HG02571 (cell line): ENCODE results near the gene NOL3.
"Not testable (repeated sequence)": the region's sequence is repeated elsewhere in the genome, so short reads cannot be mapped to it uniquely, and the experiment has no call there.

Experiments used
- ATAC-seq: cut with Tn5 transposase; IDR thresholded peaks from one replicate; pipeline ENCODE4 v1.9.1; 2021; ENCODE audit warnings: mild to moderate bottlenecking, moderate library complexity; ENCODE audit not compliant: unreplicated experiment

NOL3 gene

DNA sequence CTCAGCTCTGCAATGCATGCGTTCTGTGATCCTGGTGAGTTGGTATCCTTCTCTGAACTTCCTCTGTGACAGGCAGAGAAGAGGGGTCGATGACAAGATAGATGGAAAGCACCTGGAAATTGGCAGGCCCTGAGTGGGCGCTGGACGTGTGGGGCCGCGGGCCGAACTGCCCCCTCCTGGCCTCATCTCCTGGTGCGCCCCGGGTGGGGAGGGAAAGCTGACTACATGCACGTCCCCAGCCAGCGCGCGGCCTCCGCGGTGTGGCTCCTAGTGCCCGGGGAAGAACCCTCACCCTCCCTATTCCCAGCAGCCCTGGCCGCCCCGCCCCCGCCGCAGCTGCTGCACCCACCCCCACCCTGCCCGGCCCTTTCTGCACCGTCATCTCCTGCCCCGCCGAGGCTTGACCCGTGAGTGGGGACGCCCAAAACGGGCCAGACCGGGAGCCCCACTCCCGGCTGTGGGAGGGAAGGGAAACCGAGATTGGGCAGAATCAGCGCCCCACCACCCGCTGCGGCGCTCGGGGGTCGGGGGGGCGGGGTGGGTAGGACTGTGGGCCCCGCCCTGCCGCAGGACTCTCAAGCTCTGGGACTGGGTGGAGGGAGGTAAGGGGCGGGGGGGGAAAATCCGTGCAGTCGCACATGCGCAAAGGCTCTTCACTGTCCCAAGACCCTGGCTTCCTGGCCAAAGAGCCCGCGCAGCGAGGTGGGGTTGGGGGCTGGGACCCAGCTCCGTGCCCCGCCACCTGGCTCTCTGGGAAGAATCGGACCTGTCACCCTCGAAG, at the start of gene NOL3:
NOL3 (plus strand) TSS at position 371 of the 781 bp plus-strand sequence.
- peak; percentile 46 for ATAC-seq

DNA sequence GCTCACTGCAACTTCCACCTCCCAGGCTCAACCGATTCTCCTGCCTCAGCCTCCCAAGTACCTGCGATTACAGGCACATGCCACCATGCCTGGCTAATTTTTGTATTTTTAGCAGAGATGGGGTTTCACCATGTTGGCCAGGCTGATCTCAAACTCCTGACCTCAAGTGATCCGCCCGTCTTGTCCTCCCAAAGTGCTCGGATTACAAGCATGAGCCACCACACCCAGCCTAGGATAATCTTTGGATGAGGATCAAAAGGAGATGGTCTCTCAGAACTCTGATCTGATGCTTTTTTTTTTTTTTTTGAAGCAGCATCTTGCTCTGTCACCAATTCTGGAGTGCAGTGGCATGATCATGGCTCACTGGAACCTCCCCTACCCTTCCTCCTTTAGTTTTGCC, 47.5 kb upstream of the NOL3 start:
- ATAC-seq = not testable (repeated sequence)

- ATAC-seq = no peak
Measured at GRCh38 chr16:67128417-67128816, 41.9 kb upstream of the NOL3 start.

DNA sequence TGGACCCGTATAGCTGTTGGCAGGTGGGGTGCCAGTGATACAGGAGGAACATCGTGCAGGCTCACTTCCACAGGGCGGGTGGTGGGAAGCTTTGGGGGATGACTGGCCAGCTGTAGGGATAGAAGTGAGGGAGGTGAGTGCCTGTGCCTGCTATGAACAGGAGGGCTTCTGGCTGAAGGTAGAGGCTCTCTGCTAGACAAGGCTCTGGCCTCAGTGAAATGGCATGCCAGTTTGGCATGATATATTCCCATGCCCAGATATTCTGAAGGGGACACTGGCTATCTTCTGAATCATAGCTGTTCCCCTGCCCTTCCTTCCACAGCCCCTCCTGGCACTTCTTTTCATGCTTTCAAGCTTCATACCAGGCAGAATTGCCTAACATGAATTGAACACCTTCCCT, 41.5 kb upstream of the NOL3 start:
- no peak for ATAC-seq

GRCh38 chr16:67129422-67129821, 40.9 kb upstream of the NOL3 start:
- ATAC-seq = no peak

DNA sequence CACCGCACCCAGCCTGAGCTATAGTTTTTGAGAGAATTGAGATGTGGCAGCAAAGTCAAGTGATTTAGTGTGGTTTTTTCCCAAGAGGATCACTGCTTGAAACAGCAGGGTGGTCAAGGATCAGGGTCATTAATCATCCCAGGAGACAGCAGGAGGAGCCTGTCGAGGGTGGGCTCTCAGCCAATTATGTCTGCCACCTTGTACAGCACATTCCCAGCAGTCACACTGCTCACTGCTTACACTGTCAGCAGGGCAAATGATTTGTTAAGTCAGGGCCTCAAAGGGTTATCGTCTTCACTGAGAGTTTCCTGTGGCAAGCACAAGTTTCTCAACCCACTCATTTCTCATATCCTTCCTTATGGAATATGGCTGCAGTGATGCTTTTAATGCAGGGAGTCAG, 32.7 kb upstream of the NOL3 start:
- no peak for ATAC-seq

DNA sequence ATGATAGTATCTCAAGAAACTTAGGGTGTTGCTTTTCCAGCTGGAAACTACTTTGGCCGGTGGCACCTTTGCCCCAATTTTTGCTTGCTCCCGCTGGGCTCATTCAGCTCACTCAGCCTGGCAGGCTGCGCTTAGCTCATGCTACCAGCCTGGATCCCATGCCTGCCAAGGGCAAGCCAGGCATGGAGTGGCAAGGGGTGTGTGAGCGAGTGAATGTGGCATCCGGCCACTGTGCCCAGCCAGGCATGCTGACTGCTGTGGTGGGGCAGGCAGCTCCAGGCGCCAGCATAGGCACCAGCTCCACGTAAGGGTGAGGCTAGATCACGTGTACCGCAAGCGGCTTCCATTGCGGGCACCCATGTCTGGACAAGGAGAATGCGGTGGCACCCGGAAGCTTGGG, 28.9 kb upstream of the NOL3 start:
- no peak for ATAC-seq

GRCh38 chr16:67142342-67142741, 28.0 kb upstream of the NOL3 start:
- no peak for ATAC-seq

DNA sequence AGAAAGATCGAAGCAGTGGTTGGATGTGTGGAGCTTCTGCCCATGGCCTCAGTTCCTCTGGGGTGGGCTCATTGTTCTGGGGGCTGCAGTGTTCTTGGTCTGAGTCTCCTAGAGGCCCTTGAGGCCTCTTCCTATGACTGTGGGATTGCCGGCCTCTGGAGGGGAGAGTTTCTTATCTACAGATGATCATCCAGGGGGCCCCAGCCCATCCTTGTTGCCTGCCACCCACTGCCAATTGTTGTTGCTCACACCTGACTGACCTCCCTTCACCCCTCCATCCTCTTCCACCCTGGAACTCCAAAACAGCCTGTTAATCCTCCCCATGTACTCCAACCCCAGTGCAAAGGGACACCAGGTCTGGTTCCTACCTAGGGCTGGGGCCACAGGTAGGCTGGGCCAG, 25.4 kb upstream of the NOL3 start:
- ATAC-seq = no peak

DNA sequence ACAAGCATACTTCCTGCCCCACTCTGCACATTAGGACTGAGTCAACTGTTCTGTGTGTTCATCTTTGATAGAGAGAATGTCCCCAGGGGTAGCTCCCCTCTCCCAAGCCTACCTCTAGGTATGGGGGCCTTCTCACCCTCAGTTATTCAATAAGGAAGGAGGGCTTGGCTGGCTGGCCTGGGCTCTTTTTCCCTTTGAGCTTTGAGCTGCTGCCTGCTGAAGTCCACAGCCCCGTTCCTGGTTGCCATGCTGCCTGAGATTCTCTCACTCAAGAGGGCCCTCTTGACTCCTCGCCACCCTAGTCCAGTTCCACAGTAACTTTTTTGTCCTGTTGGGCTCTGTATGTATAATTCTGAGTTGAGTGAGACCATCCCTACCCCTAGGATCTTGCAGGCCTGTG, 24.6 kb upstream of the NOL3 start:
- no peak for ATAC-seq

DNA sequence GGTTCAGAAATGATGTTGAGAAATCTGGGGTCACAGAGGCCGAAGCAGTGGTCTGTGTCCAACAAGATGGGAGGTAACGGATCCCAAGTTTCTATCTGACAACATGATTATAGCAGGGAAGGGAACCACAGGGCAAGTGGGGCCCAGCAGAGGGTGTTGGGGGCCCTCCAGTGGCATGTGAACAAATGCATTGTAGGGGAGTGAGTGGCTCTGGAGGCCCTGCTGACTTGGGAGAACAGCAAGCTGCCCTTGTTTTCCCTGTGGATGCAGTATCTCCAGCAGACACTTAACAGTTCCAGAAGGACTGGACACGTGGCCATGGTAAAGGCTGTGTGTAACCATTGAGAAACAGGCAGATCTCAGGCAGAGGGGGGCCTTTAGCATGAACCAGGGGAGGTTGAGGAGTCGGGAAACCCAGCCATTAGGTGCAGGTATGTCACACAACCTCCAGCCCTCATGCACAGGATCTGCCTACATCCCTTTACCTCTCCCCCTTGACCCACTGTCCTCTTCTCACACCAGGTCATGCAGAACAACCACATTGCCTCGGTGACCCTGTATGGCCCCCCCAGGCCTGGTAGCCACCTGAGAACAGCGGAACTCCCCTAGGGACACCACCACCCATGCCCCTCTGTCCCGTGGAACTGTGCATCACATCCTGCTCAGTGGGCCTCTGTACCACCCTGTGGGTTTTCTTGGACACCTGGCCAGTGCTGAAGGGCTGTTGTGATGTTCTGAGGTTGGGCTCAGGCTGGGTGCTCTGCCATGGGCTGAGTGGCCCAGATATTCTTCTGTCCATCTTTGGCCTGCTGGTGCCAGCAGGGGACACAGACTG, 23.6 kb upstream of the NOL3 start:
- no peak for ATAC-seq

- ATAC-seq = no peak
Measured at GRCh38 chr16:67147437-67148140, 22.7 kb upstream of the NOL3 start.

GRCh38 chr16:67148221-67148620, 22.1 kb upstream of the NOL3 start:
- no peak for ATAC-seq

GRCh38 chr16:67148656-67149275, 21.6 kb upstream of the NOL3 start:
- ATAC-seq = no peak

DNA sequence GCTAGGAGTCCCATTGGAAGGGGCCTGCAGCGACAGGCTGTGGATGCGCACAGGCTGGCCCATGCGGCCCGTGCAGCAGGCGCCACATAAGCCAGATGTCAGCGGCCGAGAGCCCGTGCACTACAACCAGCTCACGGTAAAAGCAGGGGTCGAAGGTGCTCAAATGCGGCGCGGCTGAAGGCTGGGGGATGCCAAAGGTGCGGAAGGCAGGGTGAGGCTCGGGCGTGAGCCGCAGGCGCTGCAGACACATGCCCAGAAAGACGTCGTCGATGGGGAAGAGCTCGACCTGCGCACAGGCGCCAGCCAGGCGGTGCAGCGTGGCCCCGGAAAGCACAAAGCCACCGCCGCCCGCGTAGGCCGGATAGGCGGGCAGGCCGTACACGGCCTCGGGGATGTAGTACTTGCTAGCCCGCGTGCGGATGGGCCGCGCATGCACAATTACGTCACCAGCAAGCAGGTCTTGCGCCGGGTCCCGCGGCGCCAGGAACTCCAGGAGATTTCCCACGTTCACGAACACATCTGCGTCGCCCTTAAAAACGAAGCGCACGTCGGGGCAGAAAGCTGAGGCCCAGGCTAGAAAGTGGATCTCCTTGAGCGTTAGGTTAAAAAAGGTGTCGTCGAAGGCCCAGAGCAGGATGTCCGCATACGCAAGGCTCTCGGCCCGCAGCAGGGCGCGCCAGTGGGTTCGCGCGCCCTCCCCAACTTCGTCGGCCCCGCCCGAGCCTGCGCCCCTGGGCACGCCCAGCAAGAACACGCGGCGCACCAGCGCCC, 20.9 kb upstream of the NOL3 start:
- ATAC-seq = no peak

DNA sequence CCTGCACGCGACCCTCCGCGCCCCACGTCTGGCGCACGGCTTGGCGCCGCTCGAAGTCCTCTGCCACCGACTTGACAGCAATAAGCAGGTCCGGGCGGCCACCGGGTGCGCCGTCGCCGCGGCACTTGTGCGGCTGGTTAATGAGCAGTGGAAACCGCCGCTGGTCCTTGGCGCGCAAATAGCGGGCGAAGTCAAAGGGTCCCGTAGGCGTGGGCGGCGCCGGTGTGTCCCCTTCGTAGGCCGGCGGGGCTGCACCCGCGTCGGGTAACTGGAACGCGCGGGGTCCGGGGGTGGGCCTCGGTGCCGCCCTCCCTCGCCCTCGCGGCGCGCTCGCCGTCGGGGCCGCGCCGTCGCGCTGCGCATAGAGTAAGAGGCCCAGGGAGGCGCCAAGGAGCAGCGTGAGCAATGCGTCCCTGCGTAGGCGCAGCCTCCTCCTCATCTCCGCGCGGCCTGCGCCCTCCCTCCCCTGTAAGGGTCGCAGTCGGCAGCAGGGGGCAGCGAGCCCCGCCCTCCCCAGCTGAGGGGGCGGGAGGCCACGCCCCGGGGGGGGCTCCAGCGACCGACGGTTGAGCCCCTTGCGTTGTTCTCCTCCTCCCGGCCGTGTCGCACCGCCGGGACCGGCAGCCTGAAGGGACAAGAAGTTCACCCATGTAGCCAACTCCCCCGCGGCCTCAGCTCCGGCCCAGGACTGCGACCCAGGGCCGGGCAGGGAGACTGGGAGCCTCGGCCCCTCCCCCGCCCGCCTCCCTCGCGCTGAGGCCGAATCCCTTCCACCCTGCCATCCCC, 20.1 kb upstream of the NOL3 start:
- peak; percentile 49 for ATAC-seq

- peak; percentile 53 for ATAC-seq
Measured at GRCh38 chr16:67150833-67151396, 19.4 kb upstream of the NOL3 start, which contains the start of gene B3GNT9. Gene B3GNT9 (minus strand): TSS chr16:67150998. CDS start chr16:67150485, 513 bp downstream.

DNA sequence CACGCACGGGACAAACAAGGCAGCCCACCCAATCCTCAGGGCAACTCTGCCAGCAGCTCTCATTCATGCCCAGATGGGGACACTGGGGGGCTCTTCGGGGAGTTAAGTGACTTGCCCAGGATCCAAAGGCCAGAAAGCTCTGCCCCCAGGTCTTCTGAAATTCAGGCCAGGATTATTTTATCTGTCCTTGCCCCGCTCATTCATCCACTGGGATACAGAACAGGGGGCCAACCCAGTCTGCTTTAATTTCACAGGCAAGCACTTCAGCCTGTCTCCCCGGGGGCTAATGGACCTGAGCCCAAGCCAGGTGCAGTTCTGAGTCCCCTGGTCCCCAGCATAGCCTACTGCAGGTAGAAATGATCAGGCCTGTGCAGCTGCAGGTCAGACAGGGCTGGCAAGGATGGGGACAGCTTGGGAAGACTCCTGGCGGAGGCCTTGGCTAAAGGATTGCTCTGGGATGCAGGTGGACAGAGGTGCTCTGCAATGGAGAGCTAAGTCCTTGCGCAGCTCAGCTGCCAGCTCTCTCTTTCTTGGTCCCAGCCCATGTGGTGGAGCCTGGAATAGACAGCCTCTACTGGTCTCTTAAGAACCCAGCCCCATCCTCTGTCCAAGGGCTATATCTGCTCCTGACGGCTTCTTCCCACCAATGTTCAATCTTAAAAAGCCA, 18.8 kb upstream of the NOL3 start:
- ATAC-seq = no peak
